GM18508 (cell line): ENCODE results near the gene AMBRA1.

Experiments used
- ATAC-seq: cut with Tn5 transposase; IDR thresholded peaks from one replicate; pipeline ENCODE4 v1.9.1; 2021; ENCODE audit warnings: moderate number of reproducible peaks; ENCODE audit not compliant: insufficient read depth, unreplicated experiment

Gene AMBRA1

GRCh38 chr11:46577058-46577457 lies 16.8 kb downstream of the AMBRA1 start:
- ATAC-seq: no peak

GRCh38 chr11:46574656-46575055 lies 19.2 kb downstream of the AMBRA1 start:
- ATAC-seq: no peak

- ATAC-seq: no peak
Observed at GRCh38 chr11:46570790-46571398, 22.9 kb downstream of the AMBRA1 start.

- ATAC-seq: no peak
Observed at GRCh38 chr11:46565232-46565840, 28.5 kb downstream of the AMBRA1 start.

DNA sequence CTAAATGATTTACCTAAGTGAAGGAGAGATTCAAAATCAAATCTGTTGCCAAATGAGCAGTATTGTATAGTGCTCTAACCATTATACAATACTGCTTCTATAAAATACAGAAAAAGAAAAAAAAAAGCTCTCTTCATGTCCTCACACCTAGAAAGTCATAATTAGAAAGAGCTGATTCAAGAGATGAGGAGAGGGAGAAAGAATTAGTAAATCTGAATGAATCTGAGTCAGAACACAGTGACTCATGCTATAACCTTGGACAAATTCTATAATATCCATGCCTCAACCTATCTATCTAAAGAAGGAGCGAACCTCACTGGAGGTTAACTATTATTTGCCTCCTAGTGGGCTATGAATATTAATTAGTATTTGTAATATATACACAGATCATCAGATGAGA lies 29.4 kb downstream of the AMBRA1 start:
- no peak for ATAC-seq

GRCh38 chr11:46562527-46562926 lies 31.3 kb downstream of the AMBRA1 start:
- no peak for ATAC-seq

DNA sequence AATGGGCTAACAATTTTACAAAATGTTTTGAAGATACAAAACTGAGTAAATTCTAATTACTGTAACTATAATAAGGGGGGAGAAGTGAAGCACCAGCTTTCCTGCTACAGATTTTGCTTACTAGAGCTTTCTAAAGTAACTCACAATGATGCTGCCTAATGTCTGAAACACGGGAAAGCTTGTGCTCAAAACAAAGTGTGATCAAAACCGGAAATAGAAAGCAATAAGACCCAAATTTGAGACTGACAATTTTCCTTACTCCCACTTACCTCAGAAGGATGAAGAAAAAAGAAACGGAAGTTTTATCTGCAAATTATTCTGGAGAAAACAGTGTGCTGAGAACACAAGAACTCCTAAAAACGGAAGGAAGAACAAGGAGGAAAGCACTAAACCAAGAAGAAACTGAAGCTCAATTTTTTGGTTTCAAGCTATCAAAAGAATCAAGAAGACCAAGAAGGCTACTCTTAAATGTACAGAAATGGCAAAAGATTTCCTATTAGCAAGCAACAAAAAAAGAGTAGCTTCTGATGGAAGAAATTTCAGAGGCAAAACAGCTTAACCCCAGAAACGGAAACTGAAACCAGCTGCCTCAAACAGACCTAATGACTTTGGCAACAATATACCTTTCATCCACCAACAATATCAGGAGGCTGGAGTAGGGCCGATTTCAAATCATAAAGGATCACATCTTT lies 33.4 kb downstream of the AMBRA1 start:
- no peak for ATAC-seq

DNA sequence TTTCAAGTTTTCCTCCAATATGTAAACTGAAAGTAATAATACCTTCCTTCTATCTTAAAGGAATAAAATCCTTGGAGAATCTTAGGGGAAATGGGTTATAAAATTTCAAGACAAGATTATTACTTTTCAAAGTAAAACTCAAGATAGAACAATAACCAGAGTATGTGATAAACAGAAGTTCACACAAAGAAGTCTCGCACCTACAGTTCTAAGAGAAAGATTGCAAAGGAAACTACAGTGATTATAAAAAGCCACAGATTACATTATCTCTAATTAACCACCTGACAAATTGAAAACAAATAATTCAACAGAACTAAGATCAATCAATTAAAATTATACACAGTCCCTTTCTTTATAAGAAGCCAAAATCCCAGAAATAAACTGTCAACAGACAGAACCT lies 34.0 kb downstream of the AMBRA1 start:
- no peak for ATAC-seq

DNA sequence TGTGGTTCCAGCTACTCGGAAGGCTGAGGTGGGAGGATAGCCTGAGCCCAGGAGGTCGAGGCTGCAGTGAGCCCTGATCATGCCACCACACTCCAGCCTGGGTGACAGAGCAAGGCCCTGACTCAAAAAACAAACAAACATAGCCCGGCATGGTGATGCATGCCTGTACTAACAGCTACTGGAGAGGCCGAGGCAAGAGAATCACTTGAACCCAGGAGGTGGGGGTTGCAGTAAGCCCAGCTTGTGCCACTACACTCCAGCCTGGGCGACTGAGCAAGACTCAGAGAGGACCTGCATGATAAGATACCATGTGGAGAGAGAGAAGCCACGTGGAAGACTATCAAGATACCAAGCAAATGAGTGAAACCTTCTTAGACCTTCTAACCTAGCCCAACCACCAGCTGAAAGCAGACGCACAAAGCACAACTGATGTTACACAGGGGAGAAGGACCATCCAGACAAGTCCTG lies 36.1 kb downstream of the AMBRA1 start:
- ATAC-seq: no peak

- no peak for ATAC-seq
Observed at GRCh38 chr11:46555267-46556054, 38.4 kb downstream of the AMBRA1 start.

GRCh38 chr11:46554213-46555147 lies 39.3 kb downstream of the AMBRA1 start:
- ATAC-seq: no peak

DNA sequence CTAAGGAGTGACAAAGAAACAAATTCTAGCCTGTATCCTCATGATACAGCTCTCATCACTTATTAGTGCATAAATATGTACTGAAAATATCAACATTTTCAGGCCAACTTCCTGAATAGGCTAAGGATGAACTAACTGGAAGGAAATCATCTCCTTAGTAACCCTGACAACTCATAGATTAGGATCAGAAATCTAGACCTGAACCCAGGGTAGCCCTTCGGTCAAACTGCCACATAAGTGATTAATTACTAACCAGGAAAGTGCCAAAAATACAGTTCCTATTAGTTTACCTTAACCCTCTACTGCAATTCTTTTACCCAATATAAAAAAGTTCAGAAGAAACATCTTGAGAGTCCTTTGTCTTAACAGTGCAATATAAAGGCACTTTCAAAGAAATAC lies 40.0 kb downstream of the AMBRA1 start:
- no peak for ATAC-seq

DNA sequence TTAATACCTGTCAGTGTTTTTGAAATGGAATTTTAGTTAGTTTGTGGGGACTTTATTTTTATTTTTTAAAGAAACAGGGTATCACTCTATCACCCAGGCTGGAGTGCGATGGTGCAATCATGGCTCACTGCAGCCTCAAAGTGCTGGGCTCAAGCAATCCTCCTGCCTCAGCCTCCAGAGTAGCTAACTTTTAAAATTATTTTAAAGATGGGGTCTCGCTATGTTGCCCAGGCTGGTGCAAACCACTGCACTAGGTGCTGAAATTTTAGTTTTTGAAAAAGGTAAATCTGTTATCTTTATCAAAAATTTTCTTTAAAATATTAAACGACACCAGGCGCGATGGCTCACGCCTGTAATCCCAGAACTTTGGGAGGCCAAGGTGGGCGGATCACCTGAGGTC lies 42.6 kb downstream of the AMBRA1 start:
- no peak for ATAC-seq

GRCh38 chr11:46547579-46547978 lies 46.2 kb downstream of the AMBRA1 start:
- no peak for ATAC-seq

DNA sequence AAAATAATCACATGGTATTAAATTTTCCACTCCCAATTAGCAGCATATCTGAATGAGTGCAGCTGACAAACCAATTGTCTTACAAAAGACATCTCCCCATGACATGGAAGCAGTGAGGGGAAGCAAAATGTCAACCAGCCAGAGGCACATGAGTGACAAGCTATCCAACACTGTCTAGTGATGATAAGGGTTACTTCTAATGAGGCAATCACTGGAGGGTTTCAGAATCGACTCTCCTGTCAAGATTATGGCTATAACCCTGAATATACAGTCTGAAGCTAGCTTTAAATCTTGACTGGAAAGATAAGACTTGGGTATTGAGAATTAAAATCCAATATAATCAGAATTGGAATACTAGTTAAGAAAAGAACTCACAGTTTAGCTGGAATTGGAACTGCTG lies 50.3 kb downstream of the AMBRA1 start:
- ATAC-seq: no peak

DNA sequence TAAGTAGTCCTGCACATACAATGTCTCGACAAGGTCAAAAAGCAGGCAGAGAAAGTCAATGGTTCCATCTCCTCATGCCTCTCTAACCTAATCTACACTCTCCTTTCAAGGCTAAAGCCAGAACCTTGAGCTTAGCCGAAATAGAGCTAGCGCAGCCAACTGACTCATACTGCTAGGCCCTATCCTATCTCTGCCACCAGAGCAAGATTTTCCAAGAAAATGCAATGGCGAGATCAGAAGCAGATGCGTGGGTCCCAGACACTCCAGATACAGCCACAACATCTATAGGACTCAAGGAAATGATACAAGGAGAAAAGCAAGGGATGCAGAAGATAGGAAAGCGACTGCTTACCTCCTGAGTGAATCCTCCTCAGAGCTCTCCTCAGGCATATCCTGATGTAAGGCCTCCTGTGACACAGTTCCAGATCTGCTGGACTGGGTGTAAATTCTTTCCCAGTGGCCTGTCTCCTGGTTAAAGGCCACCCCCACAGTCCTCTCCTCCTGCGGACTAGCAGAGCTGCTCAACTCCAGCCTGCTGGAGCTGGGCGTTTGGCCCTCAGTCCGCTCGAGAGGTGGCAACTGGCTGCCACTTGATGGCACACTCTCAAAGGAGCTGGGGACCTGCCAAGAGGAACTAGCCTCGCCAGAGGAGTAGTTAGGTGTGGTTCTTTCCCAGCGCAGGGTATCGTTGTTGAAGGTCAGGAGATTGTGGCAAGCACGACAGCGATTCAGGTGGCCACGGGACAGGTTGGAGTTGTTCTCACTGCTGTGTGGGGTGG lies 52.0 kb downstream of the AMBRA1 start:
- ATAC-seq: no peak

DNA sequence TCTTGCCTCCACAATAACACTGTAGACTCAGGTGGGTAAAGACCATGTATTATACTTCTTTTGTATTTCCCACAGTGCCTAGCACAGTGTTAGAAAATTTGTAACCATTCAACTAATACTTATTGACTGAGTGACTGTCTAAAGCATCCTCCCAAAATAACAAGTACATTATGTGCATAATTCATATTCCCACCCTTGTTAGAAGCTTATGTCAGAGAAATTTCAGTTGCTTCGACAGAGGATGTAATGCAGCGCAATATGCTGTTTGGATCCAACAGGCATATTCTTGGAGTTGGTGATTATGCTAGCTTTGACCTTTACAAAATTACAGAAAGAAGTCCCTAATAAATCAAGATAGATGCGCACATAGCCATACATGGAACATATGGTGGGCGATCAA lies 53.0 kb downstream of the AMBRA1 start:
- no peak for ATAC-seq

DNA sequence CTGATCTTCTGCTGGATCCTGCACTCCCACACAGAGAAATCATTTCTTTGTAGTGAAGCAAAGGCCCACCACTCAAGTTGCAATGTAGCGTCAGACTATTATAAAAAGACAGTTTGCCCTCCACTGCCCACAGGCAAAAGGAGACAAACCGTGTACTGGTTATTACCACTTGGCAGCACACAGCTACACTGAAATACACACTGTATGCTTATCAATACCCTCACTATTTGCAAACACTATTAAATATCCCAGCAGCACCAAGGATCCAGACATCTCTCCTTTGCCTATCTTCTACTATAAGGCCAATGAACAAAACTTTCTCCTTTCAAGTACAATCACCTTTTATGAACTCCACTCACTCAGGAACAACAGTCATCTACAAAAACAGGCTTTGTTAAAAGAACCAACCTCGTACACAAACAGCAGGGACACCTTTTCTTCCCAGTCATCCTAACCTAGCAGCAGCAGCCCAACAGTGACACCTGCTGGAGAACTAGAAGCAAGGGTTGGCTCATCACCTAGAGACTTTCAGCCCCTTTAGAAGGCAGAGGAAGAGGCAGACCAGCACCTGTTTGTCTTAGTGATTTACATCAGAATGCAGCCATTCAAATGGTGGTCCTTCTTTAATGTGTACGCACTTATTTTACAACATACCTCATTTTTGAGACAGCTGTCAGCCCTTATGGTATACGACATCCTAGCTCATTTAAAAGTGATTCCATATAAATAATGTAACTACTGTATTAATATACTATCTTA lies 56.1 kb downstream of the AMBRA1 start:
- no peak for ATAC-seq
